ENCODE measurements around the gene KPNA4.
"Not testable (repeated sequence)": the region's sequence is repeated elsewhere in the genome, so short reads cannot be mapped to it uniquely, and the experiment has no call there.

KPNA4 gene

DNA sequence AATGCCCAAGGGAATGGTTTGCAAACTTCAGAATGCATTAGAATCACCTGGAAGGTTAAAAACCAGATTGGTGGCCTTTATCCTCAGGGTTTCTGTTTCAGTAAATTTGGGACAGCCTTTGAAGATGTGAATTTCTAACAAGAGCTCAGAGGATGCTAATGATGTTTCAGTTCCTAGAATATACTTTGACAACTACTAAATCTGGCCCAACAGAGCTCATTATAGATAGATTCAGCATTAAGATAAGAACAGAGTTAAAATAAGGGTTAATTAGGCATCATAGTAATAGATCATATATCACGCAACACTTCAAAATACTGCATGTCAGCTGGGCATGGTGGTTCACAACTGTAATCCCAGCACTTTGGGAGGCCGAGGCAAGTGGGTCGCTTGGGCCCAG, 9.3 kb upstream of the KPNA4 start:
- no peak for DNase-seq
- intact Hi-C loops (cut with DNase I): no loop called here

DNA sequence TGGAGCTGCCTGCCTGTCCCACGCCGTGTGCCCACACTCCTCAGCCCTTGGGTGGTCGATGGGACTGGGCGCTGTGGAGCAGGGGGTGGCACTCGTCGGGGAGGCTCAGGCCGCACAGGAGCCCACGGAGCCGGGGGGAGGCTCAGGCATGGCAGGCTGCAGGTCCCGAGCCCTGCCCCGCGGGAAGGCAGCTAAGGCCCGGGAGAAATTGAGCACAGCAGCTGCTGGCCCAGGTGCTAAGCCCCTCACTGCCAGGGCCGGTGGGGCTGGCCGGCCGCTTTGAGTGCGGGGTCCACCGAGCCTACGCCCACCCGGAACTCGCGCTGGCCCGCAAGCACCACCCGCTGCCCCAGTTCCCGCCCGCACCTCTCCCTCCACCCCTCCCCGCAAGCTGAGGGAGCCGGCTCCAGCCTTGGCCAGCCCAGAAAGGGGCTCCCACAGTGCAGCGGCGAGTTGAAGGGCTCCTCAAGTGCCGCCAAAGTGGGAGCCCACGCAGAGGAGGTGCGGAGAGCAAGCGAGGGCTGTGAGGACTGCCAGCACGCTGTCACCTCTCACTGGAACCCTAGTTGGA, 8.7 kb upstream of the KPNA4 start:
- intact Hi-C loops (cut with DNase I); DNase-seq: not testable (repeated sequence)

DNA sequence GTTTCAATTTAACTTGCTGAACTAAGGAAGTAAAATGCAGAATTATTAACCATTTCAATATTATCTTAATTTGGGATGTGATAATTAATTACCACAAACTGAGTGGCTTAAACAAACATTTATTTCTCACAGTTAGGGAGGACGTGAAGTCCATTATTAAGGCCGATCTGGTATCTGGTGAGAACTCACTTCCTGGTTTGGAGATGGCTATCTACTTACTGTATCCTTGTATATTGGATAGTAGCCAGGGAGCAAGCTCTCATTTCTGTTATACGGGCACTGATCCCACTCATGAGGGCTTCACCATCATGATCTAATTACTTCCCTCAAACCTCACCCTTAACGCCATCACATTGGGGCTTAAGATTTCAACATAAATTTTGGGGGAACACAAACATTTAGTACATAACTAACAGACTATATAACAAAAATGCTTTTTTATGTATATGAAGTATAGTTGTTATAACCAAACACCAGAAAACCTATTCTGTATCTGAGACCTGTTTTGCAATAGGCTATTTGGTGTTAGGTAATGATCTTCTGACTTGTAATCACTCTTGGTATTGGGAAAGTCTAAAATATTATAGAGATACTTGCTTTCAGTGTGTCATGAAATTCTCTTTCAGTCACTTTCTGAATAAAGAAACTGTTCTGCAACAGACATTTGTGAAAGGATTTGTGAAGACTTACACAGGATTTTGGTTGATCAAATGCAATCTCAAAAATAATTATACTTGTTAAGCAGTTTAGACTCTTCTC, 4.7 kb upstream of the KPNA4 start:
- intact Hi-C loops (cut with DNase I): loop anchor here (5.0 to 10.0 kb wide), 2 partner anchors 175 to 187 kb away; partner anchors contain the start of genes IFT80, PPM1L and SMC4
- no peak for DNase-seq

DNA sequence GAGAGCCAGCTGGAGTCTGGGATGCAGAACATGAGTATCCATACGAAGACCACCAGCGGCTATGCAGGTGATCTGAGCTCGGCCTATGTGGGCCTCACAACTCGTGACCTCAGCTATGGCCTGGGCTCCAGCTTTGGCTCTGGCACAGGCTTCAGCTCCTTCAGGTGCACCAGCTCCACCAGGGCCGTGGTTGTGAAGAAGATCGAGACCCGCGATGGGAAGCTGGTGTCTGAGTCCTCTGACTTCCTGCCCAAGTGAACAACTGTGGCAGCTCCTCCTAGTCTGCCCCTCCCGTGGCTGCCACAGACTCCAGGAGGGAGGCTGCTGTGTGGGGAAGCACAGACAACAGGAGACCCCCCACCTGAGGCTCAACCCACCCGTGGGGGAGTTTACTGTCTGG, 3.6 kb upstream of the KPNA4 start:
- DNase-seq: no peak
- intact Hi-C loops (cut with DNase I): loop anchor here (5.0 to 10.0 kb wide), 2 partner anchors 174 to 188 kb away; partner anchors contain the start of genes IFT80, PPM1L and SMC4

DNA sequence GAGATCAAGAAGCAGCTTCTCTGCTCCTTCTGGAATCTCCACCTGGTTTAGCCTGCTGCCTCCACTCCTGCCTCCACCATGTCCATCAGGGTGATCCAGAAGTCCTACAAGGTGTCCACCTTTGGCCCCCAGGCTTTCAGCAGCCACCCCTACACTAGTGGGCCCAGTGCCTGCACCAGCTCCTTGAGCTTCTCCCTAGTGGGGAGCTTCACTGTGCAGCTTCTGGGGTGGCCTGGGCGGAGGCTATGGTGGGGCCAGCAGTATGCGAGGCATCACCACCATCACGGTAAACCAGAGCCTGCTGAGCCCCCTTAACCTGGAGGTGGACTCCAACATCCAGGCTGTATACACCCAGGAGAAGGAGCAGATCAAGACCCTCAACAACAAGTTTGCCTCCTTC, 2.4 kb upstream of the KPNA4 start:
- DNase-seq: no peak
- intact Hi-C loops (cut with DNase I): loop anchor here (5.0 to 10.0 kb wide), 2 partner anchors 173 to 190 kb away; partner anchors contain the start of genes IFT80, PPM1L and SMC4

DNA sequence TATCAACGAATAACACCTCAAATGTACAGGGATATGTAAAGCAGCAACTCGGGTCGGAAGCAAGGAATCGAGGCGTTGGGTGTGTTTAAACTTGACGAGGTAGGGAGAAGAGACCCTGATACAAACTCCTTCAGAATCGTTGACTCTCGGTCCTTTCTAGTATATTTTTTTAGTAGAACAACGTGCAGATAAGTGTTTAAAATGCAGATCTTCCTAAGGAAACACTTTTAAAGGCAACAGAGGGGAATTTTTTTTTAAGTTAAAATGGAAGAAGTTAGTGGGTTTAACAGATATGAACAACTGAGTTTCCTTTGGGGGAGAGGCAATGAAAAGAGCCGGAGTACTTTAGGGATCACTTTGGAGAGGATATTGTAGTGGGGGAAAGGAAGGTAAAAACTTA, 1.1 kb upstream of the KPNA4 start:
- intact Hi-C loops (cut with DNase I): loop anchor here (5.0 to 10.0 kb wide), 2 partner anchors 172 to 191 kb away; partner anchors contain the start of genes IFT80, PPM1L and SMC4
- no peak for DNase-seq

DNA sequence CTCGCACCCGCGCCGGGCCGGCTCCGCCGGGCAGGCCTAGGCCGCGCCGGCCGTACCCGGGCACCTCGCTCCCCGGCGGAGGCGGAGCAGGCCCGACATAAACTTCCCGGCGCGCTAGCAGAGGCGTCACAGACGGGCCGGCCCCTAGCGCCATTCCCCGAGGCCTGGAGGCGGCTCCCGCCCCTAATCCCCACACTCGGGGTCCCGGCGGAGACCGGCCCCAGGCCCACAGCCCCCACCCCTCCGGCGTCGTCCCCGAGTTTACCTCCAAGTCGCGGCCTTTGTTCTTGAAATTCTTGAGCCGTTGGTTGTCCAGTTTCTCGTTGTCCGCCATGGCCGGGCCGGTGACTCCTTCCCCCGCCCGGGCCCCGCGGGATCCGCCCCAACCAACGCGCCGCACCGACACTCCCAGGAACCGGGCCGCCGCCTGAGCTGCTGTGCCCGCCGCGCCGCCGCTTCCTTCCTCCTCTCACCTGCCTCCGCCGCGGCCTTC, 376 bp downstream of the KPNA4 start:
- intact Hi-C loops (cut with DNase I): loop anchor here (5.0 to 10.0 kb wide), 2 partner anchors 170 to 192 kb away; partner anchors contain the start of genes IFT80, PPM1L and SMC4
- DNase-seq: peak in 28 of 42 donors; percentile 27 to 81 (median 55)

DNA sequence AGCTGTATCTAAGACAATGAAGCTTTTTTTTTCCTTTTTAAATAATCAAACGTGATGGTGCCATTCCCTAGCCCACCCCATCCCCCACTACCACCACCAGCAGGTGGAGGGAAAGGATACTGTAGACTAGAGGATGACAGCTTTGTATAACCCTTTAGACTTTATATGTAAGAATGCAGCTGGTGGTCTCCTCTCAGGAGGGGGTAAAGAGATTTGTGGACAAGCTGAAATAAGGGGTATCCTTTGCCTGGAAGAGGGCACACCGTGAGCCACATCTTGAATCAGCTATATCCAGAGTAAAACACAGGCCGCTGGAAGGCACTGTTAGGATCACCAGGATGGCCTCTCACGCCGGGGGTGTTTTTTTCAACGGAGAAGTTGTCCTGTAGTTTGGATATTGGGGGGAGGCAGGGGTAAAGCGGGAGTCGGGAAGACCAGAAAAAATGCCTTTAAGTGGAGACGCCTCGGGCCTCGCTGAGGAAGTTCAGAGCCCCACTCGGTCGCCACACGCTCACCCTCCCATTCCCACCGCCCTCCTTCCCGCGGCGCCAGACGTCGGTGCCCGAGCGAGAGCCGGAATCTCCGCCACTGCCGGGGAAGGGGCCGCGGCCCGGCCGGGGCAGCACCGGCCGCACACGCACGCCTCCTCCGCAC, 986 bp downstream of the KPNA4 start:
- intact Hi-C loops (cut with DNase I): loop anchor here (10.0 kb wide), 1 partner anchor 170 kb away; the partner anchor contains the start of genes IFT80 and SMC4
- DNase-seq: peak in 32 of 42 donors; percentile 9 to 69 (median 32)

DNA sequence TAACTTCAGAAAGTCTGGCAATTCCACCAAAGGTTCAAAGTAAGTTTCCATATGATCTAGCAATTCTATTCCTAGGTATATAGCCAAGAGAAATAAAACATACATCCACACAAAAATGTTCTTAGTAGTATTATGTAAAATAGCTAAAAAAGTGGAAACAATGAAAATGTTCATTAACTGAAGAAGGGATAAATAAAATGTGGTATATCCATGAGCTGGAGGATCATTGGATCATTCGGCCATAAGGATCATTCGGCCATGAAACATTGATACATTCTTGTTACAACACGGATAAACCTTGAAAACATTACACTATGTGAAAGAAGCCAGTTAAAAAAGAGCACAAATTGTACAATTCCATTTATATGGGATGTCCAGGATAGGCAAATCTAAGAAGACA, 2.4 kb downstream of the KPNA4 start:
- intact Hi-C loops (cut with DNase I): loop anchor here (10.0 kb wide), 1 partner anchor 168 kb away; the partner anchor contains the start of genes IFT80 and SMC4
- DNase-seq: no peak

DNA sequence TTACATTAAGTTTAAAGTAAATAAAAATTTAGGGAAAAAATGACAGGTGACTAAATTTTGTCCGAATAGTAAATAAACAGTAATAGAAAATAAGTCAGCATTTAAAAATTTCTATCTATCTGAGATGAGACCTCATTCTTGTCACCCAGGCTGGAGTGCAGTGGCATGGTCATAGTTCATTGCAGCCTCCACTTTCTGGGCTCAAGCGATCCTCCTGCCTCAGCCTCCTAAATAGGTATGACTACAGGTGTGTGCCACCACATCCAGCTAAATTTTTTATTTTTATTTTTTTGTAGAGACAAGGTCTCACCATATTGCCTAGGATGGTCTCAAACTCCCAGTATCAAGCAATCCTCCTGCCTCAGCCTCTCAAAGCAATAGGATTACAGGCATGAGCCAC, 7.8 kb downstream of the KPNA4 start:
- intact Hi-C loops (cut with DNase I): no loop called here
- no peak for DNase-seq

DNA sequence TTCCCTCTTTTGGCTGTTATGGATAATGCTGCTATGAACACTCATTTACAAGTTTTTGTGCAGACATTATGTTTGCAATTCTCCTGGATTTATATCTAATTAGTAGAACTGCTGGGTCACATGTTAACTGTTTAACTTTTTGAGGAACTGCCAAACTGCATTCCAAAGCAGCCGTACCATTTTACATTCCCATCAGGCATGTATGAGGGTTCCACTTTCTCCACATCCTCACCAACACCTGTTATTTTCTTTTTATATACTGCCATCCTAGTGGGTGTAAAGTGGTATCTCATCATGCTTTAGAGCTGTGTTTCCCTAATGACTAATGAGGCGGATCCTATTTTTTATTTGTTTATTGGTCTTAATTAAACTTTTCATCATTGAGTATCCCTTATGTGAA, 9.2 kb downstream of the KPNA4 start:
- no peak for DNase-seq
- intact Hi-C loops (cut with DNase I): no loop called here

DNA sequence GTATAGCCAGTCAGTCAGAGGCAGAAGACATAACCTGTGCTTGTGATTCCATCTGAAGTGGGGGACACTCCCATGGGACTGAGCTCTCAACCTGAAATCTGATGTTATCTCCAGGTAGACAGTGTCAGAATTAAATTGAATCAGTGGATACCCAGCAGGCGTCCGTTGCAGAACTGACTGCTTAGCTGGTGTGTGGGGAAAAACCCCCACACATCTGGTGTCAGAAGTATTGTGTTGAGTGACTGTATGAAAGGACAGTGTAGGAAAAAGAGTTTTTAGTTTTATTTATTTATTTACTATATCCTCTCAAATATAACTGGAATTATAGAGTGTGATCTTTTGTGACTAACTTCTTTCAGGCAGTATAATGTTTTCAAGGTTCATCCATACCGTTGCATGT, 10.4 kb downstream of the KPNA4 start:
- intact Hi-C loops (cut with DNase I): no loop called here
- no peak for DNase-seq

DNA sequence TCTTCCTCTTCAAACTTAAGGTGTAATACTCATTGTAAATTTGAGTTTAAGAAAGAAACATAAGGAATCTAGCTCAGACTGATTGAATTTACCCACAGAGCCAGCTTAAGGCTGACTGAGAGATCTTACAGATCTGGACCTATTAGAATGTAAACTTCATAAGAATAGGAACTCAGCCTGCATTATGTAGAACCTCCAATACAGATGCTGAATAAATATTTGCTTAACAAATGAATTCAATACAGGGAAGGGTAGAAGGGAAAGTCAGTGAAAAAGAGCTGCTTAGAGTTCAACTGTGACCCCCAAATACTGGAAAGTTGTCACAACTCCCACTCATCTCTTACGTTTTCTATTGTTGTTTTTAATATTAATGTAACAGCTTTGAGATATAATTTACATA, 11.5 kb downstream of the KPNA4 start:
- intact Hi-C loops (cut with DNase I): no loop called here
- DNase-seq: no peak

DNA sequence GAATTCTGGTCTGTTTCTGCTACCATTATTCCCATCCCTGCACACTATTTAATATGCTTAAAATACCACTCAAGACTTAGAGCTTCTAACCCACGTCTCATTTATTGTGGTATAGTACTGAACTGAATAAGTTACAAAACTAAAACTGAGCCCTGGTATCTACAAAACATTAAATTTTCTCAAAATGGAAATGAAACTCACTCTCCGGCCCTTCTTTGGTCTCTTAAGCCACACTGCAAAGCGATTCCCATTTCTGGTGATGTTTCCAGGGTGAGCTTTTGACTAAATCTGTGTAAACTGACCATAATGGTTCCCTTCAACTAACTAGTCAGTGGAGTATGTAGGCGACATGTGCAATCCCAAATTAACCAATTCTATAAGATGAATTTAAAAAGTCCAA, 18.6 kb downstream of the KPNA4 start:
- no peak for DNase-seq
- intact Hi-C loops (cut with DNase I): no loop called here

DNA sequence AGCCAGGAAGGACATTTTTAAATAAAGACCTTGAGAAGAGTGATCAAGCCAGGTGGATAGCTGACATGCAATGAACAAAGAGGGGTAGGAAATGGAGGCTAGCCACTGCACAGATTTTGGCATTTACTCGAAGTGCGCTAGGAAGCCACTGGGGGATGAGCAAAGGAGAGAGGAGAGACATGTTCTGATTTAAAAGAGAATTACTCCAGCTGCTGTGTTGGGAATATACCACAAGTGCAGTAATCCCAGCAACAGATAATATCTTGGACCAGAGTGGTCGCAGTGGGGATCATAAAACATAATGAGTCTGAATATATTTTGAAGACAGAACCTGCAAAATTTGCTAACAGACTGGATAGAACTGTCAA, 19.9 kb downstream of the KPNA4 start:
- intact Hi-C loops (cut with DNase I): no loop called here
- no peak for DNase-seq

DNA sequence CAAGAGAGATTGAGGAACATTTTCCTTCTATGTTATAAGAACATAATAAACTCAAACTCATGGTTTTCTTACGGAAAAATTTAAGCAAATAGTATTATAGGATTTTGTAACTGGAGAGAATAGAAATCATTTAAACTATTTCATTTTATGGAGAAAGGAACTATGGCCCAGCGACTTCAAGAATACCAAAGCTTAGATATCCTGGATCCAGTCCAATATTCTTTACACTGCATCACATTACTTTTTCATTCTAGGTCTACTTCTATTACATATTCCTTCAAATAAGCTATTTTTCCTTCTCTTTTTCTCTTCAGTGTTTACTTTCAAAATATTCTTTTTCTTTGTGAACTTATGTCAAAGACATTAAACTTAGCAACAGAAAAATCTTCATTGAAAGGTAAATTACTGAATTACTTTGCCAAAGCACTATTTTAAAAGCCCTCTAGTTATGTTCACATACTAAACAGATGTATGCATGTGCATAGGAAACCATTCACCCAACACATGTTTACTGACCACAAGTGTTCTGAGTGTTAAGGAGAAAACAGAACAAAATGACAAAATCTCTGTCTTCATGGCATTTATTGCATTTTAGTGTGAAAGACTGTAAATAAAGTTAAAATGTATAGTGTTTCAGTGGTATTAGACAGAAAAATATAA, 20.4 kb downstream of the KPNA4 start:
- DNase-seq: no peak
- intact Hi-C loops (cut with DNase I): no loop called here

DNA sequence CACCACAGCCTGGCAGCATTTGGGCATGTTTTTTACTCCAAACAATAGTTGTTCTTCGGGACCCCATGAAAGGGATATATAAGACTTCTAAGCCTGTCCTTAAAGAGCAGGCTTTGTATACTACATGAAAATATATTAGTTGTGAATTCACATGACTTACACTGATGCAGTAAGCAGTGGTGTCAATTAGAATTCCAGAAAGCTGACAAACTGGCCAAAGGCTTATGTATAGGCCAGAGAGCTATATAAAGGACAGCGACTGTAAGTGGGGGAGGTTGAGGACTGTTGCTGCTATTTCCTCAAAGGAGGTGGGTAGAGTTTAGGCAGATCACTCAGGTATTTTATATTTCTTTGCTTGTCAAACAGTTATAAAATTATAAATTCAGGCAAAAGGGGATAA, 24.8 kb downstream of the KPNA4 start:
- intact Hi-C loops (cut with DNase I): no loop called here
- DNase-seq: no peak

DNA sequence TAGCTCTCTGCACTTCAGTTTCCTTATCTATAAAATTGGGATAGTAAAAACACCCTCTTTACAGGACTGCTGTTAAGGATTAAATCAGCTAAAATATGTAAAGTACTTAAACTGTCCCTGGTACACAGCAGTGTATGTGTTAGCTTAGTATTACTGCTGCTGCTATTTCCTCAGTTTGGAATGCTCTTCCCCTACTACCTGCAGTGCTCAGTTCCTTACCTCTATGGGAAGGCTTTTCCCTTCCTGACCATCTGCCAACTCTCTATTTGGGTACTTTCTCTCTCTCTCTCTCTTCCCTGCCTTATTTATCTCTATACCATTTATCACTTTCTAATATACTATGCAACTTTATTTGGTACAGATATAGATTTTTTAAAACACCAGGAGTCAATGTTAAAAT, 26.5 kb downstream of the KPNA4 start:
- no peak for DNase-seq
- intact Hi-C loops (cut with DNase I): no loop called here

DNA sequence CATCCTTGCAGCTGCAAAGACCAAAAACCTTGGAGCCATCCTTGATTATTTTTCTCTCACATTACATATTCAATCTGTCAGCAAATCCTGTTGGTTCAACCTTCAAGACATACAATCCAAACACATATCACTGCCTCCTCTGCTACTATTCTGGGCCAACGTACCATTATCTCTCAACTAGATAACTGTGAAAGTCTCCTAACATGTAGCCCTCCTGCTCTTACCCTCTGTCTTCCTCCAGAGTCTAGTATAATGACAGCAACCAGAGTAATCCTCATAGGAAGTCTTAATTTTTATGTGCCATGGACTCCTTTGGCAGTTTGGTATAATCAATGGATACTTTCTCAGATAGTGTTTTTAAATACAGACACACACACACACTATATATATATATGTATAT, 27.6 kb downstream of the KPNA4 start:
- no peak for DNase-seq

More for the DNA sequence above, 27.6 kb downstream of the KPNA4 start:
- intact Hi-C loops (cut with DNase I): no loop called here

Measured in head of caudate nucleus (tissue), 42 donors.